ENCODE results near the gene IL36RN.

Gene IL36RN

DNA sequence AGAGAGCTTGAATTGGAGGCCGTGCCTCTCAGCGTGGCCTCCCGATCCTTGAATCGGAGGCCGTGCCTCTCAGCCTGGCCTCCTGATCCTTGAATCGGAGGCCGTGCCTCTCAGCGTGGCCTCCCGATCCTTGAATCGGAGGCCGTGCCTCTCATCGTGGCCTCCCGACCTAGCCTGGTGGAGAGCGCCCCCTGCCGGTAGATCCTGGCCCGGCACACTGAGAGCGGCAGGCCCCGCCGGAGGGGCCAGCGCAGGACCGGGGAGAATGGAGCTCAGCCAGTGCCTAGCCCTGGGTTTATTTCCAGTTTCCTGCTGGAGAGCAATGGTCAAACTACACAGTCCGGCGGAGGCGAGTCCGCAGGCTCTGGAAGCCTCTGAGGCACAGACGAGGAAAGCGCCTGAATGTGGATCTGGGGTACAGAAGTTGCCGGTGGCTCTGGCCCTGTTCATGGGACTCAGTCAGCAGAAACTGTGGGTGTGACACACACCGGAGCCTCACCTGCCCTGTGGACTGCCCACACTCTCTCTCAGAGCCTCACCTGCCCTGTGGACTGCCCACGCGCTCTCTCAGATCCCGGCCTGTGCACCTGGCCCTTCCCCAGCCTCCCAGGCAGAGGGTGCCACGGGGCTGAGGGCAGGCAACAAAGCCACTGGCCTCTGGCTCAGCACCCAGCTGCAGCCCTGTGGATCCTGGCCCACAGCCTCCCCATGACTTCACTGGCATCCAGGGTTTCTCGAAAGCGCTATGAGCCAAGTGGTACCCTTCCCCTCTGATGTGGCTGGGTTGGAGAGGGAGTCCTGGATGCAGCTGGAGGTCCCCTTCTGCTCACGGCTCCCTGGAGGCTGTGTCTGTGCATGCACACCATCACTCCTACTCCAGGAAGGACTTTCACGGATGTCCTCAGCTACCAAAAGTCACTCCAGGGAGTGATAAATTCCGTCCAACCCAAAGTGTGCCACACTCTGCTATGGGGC, 7.8 kb upstream of the IL36RN start:
- DNase-seq, result no peak

DNA sequence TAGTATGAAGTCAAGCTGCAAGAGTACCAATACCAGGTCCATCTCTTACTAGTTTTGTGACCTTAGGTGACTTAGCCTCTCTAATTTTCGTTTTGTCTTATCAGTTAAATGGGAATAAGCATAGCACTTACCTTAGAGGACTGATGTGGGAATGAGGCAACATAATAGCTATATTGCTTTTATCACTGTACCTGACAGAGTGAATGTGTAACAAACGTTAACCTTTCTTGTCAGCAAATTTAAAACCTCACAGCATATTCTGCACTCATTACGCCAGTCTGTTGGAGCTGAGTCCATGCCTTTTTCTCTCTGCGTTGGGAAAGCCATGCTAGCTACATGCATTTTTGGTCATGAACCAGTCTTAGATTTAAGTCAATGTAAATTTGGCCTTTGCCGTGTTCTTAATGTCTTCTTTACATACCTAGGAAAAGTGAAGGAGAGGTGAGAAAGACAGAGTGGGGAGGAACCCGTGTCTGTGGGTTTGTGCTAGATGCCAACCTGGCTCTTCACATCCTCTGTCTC, 6.5 kb upstream of the IL36RN start, which contains the start of gene IL36B:
IL36B (minus strand) TSS at position 472 of the 522 bp plus-strand sequence.
- DNase-seq, result no peak

DNA sequence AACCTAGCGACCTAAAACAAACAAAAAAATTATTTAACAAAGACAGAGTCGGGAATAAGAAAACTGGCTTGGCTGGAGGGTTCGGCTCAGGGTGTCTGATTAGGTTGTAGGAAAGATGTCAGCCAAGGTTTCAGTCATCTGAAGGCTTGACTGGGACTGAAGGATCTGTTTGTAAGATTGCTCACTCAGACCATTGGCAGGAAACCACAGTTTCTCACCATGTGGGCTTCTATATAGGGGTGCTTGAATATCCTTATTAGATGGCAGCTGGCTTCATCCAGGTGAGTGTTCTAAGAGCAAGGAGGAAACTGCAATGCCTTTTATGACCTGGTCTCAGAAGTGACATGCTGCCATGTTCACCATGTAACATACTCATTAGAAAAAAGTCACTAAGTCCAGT, 5.3 kb upstream of the IL36RN start:
- DNase-seq, result no peak

DNA sequence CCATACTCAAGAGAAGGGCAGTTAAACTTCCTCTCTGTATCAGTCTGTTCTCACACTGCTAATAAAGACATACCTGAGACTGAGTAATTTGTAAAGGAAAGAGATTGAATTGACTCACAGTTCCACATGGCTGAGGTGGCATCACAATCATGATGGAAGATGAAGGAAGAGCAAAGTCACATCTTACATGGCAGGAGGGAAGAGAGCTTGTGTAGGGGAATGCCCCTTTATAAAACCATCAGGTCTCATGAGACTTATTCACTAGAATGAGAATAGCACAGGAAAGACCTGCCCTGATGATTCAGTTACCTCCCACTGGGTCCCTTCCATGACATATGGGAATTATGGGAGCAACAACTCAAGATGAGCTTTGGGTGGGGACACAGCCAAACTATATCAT, 4.9 kb upstream of the IL36RN start:
- DNase-seq, result no peak

DNA sequence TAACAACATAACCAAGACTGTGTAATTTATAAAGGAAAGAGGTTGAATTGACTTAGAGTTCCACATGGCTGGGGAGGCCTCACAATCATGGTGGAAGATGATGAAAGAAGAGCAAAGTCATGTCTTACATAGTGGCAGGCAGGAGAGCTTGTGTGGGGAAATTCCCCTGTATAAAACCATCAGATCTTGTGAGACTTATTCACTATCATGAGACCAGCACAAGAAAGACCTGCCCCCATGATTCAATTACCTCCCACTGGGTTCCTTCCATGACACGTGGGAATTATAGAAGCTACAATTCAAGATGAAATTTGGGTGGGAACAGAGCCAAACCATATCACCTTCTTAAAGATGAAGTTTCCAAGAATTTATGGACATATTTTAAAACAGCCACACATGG, 2.5 kb upstream of the IL36RN start:
- DNase-seq, result no peak

DNA sequence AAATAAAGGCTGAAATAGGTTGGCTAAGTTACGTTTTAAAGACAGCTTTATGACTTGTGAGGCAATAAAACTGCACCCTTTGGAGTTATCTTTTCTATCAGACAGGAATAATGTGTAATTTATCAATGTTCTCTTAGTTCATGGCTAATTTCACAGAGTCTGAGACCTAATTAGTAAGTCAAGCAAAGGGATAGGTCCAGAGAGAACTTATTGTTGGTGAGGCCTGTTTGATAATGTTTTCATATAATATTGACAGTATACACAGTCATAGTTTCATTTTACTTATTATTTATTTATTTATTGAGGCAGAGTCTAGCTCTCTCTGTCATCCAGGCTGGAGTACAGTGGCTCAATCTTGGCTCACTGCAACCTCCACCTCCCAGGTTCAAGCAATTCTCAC, 1.9 kb upstream of the IL36RN start:
- DNase-seq, result no peak

DNA sequence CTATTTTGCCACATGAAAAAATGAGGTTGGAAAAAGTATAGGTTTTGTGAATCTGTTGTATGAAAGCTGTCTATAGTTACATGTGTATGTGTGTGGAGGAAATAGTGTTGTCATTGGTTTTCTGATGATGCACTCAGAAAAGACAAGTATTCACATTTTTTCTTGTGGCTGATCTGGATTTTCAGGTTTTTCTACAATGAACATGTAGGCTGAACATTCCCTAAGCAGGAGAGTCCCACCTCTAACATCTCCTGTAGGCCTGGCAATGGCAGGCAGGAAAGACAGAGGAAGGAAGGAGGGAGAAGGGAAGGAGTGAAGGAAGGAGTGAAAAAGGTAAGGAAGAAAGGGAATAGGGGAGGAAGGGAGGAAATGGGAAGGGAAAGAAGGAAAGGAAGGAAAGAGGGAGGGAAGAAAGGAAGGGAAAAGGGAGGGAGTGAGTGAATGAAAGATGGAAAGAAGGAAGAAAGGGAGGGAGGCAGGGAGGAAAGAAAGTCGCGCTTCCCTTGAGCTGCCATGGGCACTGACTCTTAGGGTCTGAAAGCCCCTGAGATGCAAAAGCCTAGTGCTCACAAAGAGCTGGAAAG, 495 bp upstream of the IL36RN start:
- no peak for DNase-seq

DNA sequence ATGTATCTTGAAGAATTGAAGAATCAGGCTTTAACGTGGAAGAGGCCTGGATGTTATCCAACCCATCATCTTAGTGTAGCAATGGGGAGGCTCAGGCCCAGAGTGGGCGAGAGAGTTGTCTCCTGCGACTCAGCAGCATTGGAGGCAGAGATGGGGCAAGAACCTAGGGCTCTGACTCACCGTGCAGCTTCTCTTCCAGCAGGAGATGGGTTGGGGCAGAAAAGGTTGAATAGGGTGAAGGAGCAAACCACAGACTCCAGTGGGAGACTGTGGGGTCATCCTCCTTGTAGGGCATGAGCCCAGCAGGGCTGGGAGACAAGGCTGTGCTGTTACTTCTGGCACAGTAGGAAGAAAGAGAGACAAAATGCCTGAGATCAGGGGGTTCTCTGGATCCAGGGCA, 1.4 kb downstream of the IL36RN start:
- DNase-seq, result no peak

DNA sequence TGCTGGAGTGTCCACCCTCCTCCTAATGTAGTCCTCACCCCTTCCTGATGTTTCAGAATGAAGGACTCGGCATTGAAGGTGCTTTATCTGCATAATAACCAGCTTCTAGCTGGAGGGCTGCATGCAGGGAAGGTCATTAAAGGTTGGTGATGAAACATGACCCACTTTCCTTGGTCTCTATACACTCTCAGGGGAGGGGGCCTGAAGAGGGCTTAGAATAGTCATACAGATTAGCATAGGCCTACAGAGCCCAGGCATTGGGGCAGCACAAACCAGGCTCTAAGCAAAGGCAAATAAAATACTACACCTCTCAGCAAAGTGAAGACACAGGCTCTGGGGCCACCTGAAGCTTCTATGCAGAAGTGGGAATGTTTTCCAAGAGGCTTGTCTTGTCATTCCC, 1.8 kb downstream of the IL36RN start:
- no peak for DNase-seq

DNA sequence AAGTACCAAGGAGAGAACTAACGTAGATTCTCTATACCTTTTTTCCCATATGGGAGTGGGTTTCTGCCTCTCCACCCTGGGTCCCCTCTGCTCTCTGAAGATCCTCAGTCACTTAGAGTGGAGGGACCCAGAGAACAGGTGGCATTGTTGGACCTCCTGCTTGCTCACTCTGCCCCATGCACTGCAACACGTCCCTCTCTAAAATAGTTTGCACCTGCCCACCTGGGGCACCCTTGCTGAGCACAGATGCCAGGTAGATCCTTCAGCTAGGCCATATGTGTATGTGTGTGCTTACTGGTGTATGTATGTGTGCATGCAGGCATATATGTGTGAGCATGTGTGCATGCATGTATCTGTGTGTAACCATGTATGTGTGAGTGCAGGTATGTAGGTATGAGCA, 2.2 kb downstream of the IL36RN start:
- DNase-seq, result no peak

DNA sequence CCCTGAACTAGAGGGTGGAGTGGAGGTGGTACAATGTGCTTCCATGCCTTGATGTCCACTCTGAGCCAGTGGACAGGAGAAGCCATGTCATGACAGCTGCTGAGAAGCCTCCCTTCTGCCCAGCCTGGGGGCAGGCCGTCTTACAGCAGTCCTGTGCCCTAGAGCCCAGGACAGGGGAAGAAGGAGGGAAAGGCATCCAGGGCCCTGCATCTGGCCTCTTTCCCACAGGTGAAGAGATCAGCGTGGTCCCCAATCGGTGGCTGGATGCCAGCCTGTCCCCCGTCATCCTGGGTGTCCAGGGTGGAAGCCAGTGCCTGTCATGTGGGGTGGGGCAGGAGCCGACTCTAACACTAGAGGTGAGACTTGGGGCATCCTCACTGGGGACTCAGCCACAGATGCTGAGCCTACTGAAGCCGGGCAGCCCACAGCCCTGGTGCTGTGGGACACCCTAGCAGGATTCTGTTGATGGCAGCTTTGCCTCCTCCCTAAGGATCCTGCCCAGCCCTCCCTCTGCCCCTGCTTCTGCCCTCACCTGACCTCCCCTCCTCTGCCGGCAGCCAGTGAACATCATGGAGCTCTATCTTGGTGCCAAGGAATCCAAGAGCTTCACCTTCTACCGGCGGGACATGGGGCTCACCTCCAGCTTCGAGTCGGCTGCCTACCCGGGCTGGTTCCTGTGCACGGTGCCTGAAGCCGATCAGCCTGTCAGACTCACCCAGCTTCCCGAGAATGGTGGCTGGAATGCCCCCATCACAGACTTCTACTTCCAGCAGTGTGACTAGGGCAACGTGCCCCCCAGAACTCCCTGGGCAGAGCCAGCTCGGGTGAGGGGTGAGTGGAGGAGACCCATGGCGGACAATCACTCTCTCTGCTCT, 3.1 kb downstream of the IL36RN start:
- DNase-seq, result no peak

DNA sequence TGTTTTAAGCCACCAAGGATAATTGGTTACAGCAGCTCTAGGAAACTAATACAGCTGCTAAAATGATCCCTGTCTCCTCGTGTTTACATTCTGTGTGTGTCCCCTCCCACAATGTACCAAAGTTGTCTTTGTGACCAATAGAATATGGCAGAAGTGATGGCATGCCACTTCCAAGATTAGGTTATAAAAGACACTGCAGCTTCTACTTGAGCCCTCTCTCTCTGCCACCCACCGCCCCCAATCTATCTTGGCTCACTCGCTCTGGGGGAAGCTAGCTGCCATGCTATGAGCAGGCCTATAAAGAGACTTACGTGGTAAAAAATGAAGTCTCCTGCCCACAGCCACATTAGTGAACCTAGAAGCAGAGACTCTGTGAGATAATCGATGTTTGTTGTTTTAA, 5.3 kb downstream of the IL36RN start:
- DNase-seq, result no peak

DNA sequence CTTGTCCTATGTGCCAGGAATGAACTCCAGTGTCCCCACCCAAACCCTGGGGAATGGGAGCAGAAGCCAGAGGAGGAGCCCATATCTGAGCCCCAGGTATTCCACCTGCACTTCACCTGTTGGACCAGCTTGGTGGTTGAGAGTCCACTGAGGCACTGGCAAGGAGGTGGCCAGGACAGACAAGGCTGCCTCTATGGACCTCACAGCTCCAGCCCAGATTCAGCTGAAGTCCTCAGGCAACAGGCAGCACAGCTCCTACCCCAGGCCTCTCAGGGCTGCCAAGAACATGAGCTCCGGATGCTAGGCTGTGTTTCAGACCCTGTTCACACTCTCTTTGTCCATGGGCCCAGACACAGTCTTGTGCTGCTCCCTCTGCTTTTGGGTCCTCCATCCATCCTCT, 5.9 kb downstream of the IL36RN start:
- DNase-seq, result no peak

DNA sequence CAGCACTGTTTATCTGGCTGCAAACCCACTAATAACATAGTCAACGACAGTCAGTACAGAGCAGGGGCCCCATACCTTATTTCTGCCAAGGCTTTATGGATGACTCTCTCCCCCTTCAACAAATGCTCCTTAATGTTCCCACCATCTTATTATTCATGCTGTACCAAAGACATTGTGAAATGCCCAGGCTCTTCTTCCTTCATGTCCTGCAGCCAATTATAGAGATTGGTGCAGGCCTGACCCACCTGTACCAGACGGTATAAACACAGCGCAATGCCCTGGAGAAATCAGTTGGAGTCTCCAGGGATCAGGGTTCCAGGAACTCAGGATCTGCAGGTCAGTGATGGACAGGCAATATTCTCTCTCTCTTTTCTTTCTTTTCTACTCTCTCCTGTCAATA, 8.7 kb downstream of the IL36RN start, which contains the start of gene IL1F10:
IL1F10 (plus strand) TSS at position 290 of the 400 bp plus-strand sequence. CDS start 4,769 bp downstream, outside the sequence.
- DNase-seq, result no peak

DNA sequence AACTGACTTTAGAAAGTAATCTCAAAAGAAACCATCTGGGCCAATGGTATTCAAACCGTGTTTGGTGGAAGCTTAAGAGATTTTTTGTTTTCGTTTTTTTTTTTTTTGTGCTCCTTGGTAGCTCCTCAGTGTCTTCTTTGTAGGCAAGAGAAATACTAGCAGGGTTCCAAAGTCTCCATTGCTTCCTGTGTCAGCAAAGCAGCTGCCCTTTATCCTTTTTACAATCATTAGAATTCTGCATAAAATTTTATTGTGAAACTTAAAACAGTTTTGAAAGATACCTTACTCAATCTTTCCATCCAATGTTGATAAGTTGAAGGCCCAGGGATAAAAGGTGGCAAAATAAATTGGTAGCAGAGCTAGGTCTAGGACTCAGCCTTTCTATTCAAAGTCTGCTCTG, 9.3 kb downstream of the IL36RN start:
- no peak for DNase-seq

DNA sequence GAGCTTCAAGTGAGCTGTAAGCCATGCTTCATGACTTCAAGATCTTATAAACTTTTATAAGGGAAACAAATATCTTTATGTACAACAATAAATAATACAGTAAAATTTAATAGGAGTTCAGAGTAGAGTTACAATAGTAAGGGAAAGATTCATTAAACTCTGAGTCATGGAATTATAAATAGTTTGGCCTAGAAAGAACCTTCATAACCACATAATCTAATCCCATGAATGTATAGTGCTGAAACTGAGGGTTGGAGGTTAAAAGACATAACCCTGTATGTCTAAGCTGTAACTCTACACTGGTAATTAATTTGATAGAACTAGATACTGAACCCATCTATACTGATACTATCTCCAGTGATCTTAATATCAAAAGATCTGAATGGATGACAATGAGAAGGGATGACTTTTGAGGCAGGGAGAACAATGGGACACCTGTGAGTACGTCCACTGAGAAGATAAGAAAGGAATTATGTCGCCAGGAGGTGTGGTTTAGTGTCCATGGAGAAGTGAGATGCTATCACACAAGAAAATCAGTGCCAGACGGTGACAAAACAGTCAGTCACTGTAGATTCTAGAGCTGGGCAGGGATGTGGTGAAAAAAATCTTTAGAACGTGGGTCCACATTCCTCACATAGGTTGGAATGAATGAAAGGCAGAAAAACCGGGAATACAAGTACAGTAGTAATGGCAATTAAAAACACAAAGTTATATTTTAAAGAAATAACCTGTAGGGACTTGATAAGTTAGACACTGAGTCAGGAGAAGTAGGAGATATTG, 9.9 kb downstream of the IL36RN start:
- DNase-seq, result no peak

DNA sequence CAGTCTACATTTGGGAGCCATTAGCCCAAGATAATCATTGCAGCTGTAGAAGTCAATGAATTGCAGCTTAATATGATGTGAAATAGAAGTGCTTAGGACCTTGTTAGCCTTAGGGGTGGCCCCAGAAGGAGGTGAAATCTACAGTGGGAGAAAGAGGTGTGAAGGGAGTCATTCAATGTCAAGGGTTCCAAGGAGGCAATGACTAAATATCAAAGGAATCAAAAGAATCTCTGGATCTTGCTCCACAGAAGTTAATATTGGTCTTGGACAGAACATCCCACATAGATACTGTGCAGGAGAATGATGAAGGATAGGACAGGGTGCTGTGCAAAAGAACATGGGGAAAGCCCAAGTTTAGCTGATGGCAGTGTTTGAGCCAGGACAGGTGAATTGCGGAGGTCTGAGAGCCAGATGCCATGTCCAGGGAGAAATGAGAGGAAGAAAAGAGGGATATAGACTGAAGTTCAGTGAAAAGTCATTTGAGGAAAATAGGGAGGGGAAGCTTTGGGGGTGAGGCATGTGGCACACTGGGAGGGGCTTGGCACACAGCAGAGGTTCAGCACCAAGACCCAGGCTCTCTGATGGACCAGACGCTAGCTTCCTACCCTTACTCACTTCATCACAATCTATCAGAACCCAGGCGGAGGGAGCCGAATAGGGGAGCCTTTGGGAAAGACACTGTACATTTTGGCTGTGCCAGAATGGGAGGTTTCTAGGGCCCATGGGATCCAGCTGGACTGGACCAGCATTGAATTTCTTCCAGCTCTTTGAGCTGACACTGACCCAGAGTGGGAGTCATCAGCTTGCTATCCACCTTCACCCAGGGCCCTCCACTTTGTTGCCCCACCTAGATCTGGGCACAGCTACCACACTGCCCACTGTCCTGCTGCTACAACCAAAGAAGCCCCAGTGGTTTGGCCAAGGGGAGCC, 10.9 kb downstream of the IL36RN start:
- no peak for DNase-seq

DNA sequence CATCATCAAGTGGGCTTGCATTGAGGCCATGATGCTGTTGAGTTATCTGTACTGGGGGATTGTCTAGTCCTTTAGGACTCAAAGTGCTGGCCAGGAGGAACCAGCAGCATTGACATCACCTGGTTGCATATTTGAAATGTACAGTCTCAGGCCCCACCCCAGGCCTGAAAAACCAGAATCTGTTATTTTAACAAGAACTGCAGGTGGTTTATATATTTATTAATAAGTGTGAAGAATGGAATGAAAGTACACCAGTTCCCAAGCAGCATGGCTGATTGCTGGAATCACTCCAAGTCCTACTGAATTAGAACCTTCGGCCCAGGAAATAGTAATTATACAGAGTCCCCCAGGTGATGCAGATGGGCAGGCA, 11.6 kb downstream of the IL36RN start:
- no peak for DNase-seq

DNA sequence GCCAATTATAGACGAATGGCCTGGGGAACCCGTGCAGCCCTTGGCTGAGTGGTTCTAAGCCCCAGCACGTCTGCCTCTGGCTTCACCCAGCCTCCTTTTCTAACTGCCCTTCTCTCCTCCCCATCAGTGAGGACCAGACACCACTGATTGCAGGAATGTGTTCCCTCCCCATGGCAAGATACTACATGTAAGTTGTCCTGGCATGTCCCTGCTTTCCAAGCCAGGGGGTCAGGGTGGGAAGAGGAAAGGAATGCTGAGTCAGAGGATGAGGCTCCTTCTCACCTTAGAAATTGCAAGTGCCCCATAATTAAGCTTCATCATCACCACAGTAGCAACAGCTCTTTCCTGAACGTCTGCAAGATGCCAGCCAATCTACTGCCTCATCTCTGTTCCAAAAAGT, 13.6 kb downstream of the IL36RN start:
- DNase-seq, result no peak

DNA sequence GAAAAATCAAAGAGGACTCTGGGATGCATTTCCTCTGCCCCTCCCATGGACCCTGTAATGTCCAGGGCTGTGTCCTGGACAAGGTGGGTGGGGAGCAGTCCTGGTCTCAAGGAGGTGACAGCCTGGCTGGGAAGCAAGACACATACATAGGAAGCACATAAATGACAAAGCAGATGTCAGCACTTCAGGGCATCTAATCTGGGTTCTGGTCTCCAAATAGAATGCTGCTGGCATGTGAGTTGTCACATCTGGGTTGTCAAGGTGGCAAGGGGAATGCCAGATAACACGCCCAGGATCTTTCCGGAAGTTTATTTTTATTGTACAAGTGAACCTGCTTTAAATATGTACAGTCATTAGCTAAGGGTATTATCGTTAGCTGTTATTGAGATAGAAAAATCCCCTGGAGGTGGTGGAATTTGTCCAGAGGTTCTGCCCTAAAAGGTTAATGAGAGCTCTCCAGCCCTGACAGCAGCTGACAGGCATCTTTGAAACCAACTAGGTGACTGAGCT, 14.4 kb downstream of the IL36RN start:
- DNase-seq, result no peak

DNA sequence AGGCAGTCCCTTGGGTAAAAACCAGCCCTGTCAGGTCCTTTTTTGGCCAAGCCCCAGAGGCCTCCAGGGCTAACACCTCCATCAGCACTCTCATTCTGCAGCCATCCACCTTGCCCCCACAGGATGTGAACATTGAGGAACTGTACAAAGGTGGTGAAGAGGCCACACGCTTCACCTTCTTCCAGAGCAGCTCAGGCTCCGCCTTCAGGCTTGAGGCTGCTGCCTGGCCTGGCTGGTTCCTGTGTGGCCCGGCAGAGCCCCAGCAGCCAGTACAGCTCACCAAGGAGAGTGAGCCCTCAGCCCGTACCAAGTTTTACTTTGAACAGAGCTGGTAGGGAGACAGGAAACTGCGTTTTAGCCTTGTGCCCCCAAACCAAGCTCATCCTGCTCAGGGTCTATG, 16.0 kb downstream of the IL36RN start:
- DNase-seq, result no peak
